HS-27A (cell line): Measurements from ENCODE around the gene SPPL2B.

Source experiments
- DNase-seq: peaks from one replicate; pipeline ENCODE4 v3.0.0-alpha.2; 2012; ENCODE audit warnings: low read depth, missing footprints

Gene SPPL2B

DNA sequence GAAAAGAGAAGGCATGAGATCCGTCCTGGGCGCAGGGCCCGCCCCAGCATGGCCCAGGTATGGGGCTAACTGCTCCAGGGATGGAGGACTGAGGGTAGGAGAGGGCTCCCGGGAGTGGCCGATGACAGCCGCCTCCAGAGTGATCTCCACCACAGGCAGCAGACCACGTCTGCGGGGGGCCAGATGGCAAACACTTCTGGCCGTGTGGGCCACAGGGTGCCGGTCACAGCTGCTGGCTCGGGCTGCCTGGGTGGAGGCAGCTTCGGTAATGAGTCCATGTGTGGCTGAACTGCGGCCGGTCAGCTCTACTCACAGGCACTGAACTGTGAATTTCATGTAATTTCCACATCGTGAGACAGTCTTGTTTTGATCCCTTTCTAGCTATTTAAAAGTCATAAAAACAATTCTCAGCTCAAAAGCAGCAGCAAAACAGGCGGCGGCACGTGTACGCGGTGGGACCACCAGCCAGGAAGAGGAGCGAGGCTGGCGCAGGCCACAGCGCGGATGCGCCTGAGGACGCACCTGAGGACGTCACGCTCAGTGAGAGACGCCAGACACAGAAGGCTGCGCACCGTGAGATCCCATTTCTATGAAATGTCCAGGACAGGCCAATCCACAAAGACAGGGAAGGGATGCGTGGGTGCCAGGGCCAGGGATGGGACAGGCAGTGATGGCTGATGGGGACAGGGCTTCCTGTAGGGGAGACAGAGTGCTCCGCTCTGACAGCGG, 4.1 kb upstream of the SPPL2B start:
- DNase-seq: no peak

DNA sequence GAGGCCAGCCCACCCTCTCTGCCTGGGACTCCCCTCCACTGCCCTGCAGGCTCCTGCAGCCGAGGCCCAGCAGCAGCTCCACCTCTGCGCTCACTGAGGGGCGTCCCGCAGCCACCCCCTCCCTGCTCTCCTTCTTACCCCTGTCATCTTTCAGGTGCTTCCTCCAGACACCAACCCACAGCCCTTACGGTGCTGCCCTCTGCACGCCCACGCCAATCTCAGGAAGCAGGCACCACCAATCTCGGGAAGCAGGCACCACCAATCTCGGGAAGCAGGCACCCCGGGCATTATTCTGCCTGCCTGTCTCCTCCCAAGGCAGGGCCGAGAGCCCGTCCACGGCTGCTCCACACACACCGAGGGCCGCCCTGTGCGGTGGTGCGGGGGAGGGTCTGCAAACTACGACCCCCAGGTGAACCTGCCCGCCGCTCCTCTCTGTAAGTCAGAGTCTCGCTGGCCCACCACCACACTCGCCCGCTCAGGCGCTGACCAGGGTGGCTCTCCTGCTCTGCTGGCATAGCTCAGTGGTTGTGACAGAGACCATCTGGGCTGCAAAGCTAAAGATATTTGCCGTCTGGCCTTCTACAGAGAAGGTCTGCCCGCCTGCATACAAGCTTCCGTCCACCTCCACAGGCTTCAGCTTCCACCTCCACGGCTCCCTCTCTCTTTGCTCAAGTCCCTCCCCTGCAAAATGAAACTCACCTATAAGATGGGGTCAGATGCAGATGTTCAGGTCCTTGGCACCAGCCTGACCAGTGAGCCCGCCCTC, 3.0 kb upstream of the SPPL2B start:
- no peak for DNase-seq

DNA sequence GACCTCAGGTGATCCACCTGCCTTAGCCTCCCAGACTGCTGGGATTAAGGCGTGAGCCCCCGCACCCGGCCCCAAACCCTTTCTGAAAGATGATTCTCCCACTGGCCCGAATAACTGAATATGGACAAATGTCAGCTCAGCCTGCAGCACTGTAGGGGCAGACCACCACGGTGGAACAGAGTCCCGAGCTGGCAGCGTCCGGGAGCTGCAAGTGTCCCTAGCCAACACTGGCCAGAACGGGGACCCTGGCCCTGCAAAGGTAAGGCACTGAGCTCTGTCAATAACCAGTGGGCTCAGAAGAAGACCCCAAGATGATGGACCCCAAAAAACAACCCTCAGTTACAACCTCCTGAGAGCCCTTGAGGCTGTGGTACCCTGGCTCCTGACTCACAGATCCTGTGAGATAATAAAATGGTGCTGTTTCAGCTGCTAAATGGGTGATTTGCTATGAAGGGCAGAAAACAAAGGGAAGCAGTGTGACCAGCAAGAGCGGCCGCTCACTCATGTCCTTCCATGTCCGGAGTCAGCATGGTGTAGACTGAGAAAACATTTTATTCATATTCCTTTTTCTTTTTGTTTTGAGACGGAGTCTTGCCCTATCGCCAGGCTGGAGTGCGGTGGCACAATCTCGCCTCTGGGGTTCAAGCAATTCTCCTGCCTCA, 1.7 kb upstream of the SPPL2B start:
- DNase-seq: no peak

DNA sequence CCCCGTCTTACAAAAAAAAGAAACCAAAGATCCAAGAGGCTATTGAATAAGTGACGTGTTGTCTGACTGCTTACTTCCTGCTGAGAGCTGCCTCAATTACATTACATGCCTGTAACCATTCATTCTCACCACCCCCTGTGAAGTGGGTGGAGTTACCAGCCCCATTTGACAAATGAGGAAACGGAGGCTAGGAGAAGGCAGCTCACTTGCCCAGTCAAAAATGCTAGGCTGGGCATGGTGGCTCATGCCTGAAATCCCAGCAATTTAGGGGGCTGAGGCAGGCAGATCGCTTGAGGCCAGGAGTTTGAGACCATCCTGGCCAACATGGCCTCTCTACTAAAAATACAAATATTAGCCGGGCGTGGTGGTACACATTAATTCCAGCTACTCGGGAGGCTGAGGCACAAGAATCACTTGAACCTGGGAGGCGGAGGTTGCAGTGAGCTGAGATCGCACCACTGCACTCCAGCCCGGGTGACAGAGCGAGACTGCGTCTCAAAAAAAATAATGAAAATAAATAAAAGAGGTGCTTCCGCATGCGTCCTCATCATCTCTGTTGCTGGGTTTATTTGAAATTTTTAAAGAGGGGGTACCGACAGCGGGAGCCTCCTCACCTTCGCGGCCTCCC, 597 bp upstream of the SPPL2B start:
- peak; percentile 11 for DNase-seq

DNA sequence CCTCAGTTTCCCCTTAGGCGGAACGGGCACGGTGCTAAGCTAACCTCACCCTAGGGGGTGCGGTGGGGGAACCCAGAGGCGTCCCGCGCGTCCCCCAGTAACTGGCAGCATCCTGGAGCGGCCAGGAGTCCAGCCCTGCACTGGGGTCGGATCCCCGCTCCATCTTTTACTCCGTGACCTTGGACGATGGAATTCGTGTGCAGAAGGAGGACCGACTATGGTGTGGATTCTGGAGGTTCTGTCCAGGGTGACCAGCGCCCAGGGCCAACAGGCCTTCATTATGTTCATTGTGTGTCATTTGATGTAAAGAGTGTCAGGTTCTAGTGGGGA, 630 bp downstream of the SPPL2B start:
- DNase-seq: no peak

DNA sequence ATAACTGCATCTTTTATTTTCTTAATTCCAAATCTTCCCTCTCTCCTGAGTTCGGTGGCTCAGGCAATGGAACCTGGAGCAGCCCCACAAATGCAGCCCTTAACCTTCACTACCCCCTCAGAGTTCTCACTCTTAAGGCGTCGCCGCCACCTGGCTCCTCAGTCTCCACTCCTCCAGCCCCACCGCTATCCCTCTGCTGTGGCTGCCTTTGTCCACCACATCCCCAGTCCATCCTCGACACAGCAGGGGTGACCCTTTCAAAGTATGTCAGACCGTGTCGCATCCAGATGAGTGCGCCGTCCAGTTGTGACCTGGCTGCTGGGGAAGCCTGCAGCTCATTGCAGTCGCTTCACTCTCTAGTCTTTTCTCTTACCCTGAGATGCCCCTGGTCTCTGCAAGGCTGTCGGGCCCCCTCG, 1.0 kb downstream of the SPPL2B start:
- DNase-seq: no peak

DNA sequence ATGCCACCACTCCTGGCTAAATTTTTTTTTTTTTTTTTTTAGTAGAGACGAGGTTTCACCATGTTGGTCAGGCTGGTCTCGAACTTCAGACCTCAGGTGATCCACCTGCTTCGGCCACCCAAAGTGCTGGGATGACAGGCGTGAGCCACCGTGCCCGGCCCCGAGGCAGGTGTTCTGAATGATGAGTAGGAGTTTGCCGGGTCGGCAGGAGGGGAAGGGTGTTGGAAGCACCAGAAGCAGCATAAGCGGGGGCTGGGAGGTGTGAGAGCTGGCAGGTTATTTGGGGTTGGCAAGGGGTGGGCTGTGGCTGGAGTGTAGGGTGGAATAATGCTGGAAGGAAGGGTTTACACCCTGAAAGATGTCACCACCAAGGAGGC, 1.8 kb downstream of the SPPL2B start:
- no peak for DNase-seq

DNA sequence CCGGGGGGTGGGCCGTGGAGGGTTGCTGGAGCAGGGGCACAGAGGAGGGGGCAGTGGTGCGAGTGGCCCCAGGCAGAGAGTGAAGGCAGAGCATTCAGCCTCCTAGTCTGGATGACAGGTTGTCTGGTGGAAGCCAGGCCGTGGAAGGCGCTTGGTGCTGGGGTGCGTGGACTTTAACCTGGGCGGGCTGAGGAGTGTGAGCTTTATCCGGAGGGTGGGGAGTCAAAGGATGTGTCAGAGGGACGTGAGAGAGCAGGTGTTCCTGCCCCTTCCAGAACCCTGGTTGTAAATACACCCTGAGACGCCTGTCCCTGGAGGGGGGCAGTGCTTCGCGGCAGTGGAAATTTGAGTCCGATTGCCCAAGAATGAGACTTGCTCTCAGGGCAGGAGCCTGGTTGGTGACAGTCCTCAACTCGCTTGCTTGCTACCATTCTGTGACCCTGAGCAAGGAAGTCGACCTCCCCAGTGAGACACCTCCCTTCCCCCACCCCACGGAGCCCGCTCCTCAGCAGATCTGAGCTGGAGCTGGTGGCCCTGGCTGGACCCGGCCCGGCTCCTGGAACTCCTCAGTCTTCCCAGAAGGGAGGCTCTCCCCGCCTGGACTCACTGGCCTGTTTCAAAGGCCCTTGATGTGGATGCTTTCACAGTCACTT, 2.3 kb downstream of the SPPL2B start:
- DNase-seq: no peak

DNA sequence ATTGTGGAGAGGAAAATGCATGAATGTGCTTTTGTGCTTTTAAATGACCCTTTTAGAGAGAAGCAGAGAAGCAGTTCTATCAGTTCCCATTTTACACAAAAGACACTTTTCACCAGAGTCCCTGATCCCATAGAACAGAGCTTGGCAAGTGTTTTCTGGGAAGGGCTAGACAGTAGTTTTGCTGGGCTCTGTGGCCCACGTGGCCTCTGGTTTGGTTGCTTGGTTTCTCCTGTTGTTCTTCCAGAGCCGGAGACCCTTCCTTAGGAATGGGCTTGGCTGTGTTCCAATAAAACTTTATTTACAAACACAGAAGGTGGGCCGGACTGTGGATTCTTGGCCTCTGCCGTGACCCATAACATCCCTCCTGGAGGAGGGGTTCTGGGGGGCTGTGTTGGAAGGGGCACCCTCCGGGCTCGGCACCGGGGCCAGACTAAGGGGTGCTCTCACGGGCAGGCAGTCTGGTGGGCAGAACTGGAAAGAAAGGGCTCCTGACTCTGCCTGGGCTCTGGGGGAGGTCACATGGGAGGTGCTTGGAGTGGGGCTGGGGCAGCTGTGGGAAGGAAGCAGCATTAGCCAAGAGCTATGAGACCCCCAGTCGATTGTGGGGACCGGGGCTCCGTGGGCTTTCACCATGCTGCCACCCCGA, 3.2 kb downstream of the SPPL2B start:
- DNase-seq: no peak

DNA sequence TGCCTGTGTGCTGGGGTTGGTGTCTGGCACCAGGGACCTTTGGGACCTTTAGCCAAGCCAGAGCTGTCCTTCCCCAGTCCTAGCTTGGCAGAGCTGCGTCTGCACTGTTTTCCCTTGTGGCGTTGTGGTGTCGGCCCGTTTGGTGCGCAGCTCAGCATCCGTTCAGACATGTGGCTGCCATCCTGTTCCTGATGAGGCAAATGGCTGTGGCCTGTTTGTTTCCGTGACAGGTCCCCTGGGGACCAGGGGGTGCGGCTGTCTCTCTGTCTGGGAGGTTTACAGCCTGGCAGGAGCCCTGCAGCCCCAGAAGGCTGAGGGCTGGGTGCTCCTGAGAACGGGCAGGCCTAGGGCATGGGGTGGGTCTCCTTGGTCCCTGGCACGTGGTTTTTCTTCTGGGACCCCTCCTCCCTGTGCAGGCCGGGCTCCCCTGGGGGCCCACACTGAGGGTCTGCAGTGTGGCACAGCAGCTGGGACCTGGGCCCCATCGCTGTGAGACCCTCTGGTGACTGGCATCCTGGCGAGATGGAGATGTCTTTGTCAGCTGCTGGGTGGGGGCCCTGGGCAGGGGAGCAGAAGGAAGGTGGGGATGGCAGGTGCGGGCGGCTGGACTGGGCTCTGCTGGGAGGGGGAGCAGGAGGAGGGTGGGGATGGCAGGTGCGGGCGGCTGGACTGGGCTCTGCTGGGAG, 4.0 kb downstream of the SPPL2B start:
- no peak for DNase-seq

DNA sequence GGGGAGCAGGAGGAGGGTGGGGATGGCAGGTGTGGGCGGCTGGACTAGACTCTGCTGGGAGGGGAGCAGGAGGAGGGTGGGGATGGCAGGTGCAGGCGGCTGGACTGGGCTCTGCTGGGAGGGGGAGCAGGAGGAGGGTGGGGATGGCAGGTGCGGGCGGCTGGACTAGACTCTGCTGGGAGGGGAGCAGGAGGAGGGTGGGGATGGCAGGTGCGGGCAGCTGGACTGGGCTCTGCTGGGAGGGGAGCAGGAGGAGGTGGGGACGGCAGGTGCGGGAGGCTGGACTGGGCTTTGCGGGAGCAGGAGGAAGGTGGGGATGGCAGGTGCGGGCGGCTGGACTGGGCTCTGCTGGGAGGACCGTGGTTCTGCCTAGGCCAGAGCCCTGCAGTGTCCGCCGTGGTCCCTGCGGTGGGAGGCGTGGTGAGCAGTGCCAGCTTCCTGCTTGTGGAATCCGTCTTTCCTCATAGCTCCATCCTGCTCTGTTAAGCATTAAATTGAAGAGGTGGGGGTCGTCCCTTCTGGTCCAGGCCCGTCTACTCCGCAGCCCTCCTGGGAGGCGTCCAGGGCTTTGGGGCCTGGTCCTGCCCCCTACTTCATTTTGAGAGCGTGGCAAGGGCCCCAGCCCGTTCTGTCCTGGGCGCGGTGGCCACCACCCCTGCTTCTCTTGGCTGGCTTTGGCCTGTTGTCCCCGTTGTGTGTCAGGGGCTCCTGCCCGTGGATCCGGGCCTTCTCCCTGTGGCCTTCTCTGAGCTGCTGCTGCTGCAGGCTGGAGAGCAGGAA, 4.7 kb downstream of the SPPL2B start:
- DNase-seq: no peak

DNA sequence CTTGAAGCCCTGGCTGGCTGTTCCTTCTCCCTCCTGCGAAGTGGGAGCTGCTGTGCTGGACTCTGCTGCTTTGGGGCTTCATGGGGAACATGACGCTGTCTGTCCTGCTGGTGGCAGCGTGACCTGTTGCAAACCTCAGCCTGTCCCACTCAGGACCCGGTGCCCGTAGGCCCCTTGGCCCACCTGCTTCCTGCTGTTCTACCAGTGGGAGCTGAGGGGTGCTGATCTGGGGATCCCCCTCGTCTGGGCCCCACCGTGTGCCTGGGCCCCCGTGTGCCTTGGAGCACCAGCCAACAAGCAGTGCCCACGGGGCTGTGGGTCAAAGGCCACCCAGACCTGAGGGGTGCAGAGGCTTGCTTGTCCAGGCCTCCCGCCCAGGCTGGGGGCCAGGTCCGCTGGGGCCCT, 5.3 kb downstream of the SPPL2B start:
- DNase-seq: no peak

DNA sequence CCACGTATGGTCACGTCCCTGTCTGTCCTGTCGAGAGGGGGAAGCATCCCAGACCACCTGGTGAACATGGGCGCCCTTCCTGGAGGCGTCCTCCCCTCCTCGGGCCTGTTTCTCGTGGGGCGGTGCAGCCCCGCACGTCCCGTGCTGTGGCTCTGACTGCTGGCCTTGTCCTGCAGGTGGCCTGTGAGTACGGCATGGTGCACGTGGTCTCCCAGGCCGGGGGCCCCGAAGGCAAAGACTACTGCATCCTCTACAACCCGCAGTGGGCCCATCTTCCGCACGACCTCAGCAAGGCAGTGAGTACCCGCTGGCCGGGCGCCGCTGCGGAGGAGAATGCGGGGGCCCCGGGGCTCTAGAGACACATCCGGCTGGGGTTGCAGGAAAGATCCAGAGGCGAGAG, 5.9 kb downstream of the SPPL2B start:
- no peak for DNase-seq

DNA sequence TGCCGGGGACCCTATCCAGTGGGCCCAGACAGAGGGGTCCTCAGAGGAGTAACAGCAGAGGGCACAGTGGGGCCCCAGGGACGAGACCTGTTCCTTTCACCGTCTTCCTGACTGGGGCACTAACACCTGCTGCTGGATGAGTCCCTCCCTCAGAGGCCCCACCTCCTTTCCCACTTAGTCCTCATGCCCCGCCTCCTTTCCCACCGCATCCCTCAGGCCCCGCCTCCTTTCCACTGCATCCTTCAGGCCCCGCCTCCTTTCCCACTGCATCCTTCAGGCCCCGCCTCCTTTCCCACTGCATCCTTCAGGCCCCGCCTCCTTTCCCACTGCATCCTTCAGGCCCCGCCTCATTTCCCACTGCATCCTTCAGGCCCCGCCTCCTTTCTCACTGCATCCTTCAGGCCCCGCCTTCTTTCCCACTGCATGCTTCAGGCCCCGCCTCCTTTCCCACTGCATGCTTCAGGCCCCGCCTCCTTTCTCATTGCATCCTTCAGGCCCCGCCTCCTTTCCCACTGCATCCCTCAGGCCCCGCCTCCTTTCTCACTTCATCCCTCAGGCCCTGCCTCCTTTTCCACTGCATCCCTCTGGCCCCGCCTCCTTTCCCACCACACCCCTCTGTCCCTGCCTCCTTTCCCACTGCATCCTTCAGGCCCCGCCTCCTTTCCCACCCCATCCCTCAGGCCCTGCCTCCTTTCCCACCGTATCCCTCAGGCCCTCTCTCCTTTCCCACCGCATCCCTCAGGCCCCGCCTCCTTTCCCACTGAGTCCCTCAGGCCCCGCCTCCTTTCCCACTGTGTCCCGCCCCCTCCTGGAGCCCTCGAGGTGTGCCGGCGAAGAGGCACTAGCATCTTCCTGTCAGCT, 6.7 kb downstream of the SPPL2B start:
- no peak for DNase-seq

DNA sequence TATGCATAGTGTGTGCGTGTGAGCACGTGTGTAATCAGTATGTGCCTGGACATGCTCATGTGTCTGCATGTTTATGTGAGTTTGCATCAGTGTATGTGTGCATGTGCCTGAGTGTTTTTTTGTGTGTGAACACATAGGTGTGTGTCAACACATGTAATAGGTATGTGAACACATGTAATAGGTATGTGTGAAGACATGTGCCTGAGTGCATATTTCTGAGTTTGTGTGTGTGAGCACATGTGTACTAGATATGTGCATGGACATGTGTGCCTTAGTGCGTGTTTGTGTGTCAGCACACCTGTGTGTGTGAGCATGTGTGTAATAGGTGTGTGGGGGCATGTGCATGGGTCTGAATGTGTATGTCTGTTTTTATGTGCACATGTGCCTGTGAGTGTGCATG, 7.4 kb downstream of the SPPL2B start:
- DNase-seq: no peak

DNA sequence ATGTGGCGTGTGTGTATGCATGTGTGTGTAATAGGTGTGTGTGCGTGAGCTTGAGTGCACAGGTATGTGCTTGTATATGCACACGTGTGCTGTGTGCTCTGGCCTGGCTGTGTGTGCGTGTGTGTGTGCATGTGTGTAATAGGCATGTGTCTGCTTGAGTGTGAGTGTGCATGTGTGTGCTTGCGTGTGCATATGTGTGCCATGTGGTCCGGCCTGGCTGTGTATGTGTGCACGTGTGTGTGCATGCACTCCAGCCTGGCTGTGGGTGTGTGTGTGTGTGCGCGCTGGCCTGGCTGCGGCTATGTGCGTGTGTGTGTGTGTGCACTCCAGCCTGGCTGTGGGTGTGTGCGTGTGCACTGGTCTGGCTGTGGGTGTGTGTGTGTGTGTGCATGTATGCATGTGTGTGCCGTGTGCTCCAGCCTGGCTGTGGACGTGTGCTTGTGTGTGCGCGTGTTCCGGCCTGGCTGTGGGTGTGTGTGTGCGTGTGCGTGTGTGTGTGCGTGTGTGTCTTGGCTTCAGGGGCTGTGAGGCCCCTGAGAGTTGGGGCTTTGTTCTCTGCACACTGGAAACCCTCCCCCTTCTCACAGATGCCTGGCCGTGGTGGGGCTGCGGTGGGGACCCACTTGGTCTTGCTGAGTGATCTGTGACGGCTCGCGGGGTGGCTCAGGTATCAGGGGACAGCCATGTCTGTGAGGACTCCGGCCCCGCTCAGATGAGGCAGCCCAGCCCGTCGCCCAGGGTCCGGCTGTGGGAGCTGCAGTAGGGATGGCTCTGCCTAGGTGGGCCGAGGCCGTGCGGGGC, 8.2 kb downstream of the SPPL2B start:
- no peak for DNase-seq

DNA sequence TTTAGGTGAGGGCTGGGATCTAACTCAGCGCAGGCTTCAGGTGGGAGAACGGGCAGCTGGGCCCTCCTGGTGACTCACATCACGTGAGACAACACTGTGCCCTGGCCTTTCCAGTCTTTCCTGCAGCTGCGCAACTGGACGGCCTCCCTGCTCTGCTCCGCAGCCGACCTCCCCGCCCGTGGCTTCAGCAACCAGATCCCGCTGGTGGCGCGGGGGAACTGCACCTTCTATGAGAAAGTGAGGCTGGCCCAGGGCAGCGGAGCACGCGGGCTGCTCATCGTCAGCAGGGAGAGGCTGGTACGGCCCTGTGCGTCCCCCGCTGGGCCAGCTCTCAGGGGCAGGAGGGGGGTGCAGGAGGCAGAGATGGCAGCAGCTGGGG, 8.8 kb downstream of the SPPL2B start:
- DNase-seq: no peak

DNA sequence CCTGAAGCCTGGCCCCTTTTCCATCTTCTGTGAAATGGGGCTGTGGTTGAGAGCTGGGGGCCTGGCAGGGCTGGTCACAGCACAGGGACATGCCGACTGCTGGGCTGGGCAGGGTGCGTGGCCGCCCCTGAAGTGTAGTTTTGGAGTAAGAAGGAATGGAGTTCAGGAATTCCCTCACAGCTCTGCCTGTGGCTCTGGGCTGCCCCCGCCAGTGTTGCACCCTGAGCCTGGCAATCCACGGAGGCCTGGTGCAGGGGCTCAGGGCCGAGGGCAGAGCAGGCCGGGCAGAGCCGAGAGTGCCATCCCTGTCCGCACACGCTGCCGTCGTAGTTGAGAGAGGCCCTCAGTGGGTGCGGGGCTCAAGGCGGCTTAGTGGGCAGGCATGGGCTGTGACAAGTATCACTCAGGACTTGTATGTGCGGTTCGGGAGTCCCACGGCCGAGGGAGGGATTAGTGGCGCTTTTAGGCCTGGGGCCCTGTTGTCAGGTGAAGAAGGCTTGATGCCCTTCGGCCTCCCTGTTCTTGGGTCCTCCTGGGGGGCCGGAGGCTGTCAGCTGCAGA, 9.7 kb downstream of the SPPL2B start:
- DNase-seq: no peak
